GM23248 (cell line): ENCODE measurements around the gene IFNL2. TPM values are rescaled to one million over a fixed set of nuclear protein-coding genes. Genes with fewer than 3 reads are reported as not detected.

Source experiments
- DNase-seq: peaks from one replicate; pipeline ENCODE4 v3.0.0-alpha.2; 2015
- H2AFZ ChIP-seq: fragments of 200-600 bp; sonication (generic); 2 replicates; pipeline ENCODE4 v1.6.1; 2016; ENCODE audit warnings: antibody characterized with exemption
- H3F3A ChIP-seq: fragments of 200-600 bp; sonication (generic); 2 replicates; pipeline ENCODE4 v1.6.1; 2016; ENCODE audit warnings: mild to moderate bottlenecking, antibody characterized with exemption, mixed run types; ENCODE audit not compliant: insufficient read depth
- H3K27ac ChIP-seq: fragments of 200-600 bp; sonication (generic); 2 replicates; pipeline ENCODE4 v1.5.1; 2016; ENCODE audit warnings: mild to moderate bottlenecking
- H3K27me3 ChIP-seq: fragments of 200-600 bp; sonication (generic); replicated peaks from 2 replicates; pipeline ENCODE4 v1.6.1; 2016; ENCODE audit warnings: mild to moderate bottlenecking; ENCODE audit not compliant: insufficient read depth
- H3K36me3 ChIP-seq: fragments of 200-600 bp; sonication (generic); 2 replicates; pipeline ENCODE4 v1.6.1; 2016; ENCODE audit warnings: low read depth, mild to moderate bottlenecking
- H3K4me1 ChIP-seq: fragments of 200-600 bp; sonication (generic); 2 replicates; pipeline ENCODE4 v1.6.1; 2016; ENCODE audit warnings: mild to moderate bottlenecking; ENCODE audit not compliant: insufficient read depth
- H3K4me2 ChIP-seq: fragments of 200-600 bp; sonication (generic); one replicate; pipeline ENCODE4 v1.6.1; 2016; ENCODE audit warnings: mild to moderate bottlenecking; ENCODE audit not compliant: unreplicated experiment
- H3K4me3 ChIP-seq: fragments of 200-600 bp; sonication (generic); 2 replicates; pipeline ENCODE4 v1.5.1; 2016; ENCODE audit warnings: mild to moderate bottlenecking
- H3K79me2 ChIP-seq: fragments of 200-600 bp; sonication (generic); 2 replicates; pipeline ENCODE4 v1.6.1; 2016; ENCODE audit warnings: mild to moderate bottlenecking; ENCODE audit not compliant: insufficient read depth
- H3K9ac ChIP-seq: fragments of 200-600 bp; sonication (generic); 2 replicates; pipeline ENCODE4 v1.6.1; 2016; ENCODE audit warnings: mild to moderate bottlenecking
- H3K9me2 ChIP-seq: fragments of 200-600 bp; sonication (generic); 2 replicates; pipeline ENCODE4 v1.6.1; 2016; ENCODE audit warnings: mixed run types, mild to moderate bottlenecking, moderate library complexity; ENCODE audit not compliant: insufficient read depth
- H3K9me3 ChIP-seq: fragments of 200-600 bp; sonication (generic); one replicate; pipeline ENCODE4 v1.6.1; 2017; ENCODE audit warnings: low read depth
- H4K20me1 ChIP-seq: fragments of 200-600 bp; sonication (generic); 2 replicates; pipeline ENCODE4 v1.6.0; 2016; ENCODE audit not compliant: insufficient read depth
- EZH2 ChIP-seq: fragments of 200-600 bp; sonication (generic); IDR thresholded peaks from 2 replicates; pipeline ENCODE4 v1.6.1; 2018; ENCODE audit warnings: antibody characterized with exemption, mild to moderate bottlenecking; ENCODE audit not compliant: insufficient read depth, poor library complexity, severe bottlenecking
- EZH2phosphoT487 ChIP-seq: fragments of 200-600 bp; sonication (generic); IDR thresholded peaks from 2 replicates; pipeline ENCODE4 v1.6.1; 2018; ENCODE audit warnings: antibody characterized with exemption, moderate library complexity, mild to moderate bottlenecking, low read depth; ENCODE audit not compliant: insufficient read depth
- WGBS, 2 experiments: methylation state at CpG; one replicate each; pipeline ENCODE4 v1.1.6; 2015 to 2017; ENCODE audit warnings: low lambda C conversion rate in 2 of 2, low coverage in 1 of 2; ENCODE audit errors: missing lambda C conversion rate in 2 of 2; 5-methylcytosine and 5-hydroxymethylcytosine counted together
- in situ Hi-C: fragments of 300-500 bp; cut with MboI; formaldehyde crosslinking; loops from 2 replicates; pipeline ENCODE4 v1.15.0; 2020
- polyA plus RNA-seq: library from polyadenylated mRNA; unstranded; fragments of >200 nt; fragmentation: Nextera tagmentation; extraction: Ambion mirVana; gene quantifications from 2 replicates; pipeline ENCODE4 v1.2.1, GENCODE V29; 2016
- total RNA-seq: library from RNA; depleted of rRNA; stranded (reverse); fragments of >200 nt; shearing (Covaris generic); gene quantifications from 2 replicates; pipeline ENCODE4 v1.2.3, GENCODE V29; 2014

Gene IFNL2
- total and polyA plus RNA-seq, 2 experiments from 2014 or later, result not detected

GRCh38 chr19:39301021-39301420 lies 32.8 kb downstream of the IFNL2 start:
- no peaks in the 10 kb centered on the region for H3F3A ChIP-seq
- no peak for DNase-seq
- H3K9me3 ChIP-seq, result no peaks in the 10 kb centered on the region
- 60 to 65% methylated on average over 4 of the region's 4 CpGs for WGBS, 2 experiments
- H3K79me2 ChIP-seq, result no peaks in the 10 kb centered on the region
- in situ Hi-C loops, result no loop called here
- TF ChIP-seq EZH2 (no peak), EZH2phosphoT487 (no peak)
- no peaks in the 10 kb centered on the region for H3K36me3 ChIP-seq
- no peak overlapping the region for H3K4me3 ChIP-seq
- no peak overlapping the region for H3K9ac ChIP-seq
- no peak overlapping the region for H3K4me2 ChIP-seq
- H3K4me1 ChIP-seq, result no peaks in the 10 kb centered on the region
- no peak overlapping the region for H2AFZ ChIP-seq
- H3K27me3 ChIP-seq, result peaks cover 51% of the 10 kb centered on the region
- H3K27ac ChIP-seq, result no peak overlapping the region
- no peaks in the 10 kb centered on the region for H3K9me2 ChIP-seq
- no peaks in the 10 kb centered on the region for H4K20me1 ChIP-seq

GRCh38 chr19:39301562-39301961 lies 33.4 kb downstream of the IFNL2 start:
- Histone ChIP-seq H3K9me3 (no peaks in the 10 kb centered on the region), H2AFZ (no peak overlapping the region), H4K20me1 (no peaks in the 10 kb centered on the region), H3K27me3 (peaks cover 57% of the 10 kb centered on the region), H3K4me3 (no peak overlapping the region), H3K79me2 (no peaks in the 10 kb centered on the region), H3F3A (no peaks in the 10 kb centered on the region), H3K4me2 (no peak overlapping the region), H3K4me1 (no peaks in the 10 kb centered on the region), H3K9ac (no peak overlapping the region), H3K27ac (no peak overlapping the region), H3K36me3 (no peaks in the 10 kb centered on the region), H3K9me2 (no peaks in the 10 kb centered on the region)
- TF ChIP-seq EZH2phosphoT487, result no peak
- TF ChIP-seq EZH2, result no peak
- no peak for DNase-seq
- in situ Hi-C loops, result no loop called here
- 41 to 49% methylated on average over 3 of the region's 3 CpGs for WGBS, 2 experiments

DNA sequence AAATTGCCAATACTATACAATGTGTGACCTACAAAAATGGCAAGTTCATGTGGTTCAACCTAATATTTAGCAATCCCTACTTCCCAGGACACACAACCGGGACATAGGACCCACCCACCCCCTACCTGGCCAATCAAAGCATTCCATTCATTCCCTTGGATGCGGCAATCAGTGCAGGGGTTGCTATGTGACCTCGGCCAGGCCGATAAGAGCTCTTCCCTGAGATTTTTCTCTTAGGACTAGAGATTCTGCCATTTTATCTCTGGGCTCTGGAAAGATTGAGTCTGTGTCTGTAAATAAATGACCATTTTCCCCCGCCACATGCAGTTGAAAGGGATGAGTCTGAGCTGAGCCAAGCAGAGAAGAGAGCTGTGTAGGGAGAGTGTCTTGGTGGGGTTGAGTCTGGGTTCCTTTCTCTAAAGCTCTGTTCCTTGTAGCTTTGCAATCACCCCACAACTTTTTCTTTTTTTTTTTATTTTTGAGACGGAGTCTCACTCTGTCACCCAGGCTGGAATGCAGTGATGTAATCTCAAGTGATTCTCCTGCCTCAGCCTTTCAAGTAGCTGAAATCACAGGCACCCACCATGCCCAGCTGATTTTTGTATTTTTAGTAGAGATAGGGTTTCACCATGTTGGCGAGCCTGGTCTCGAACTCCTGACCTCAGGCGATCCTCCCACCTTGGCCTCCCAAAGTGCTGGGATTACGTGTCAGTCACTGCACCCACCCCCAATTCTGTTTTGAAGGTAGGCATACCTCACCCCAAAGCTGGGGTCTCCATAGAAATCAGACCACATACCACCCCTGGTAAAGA lies 35.4 kb downstream of the IFNL2 start:
- Histone ChIP-seq H3K4me1 (no peaks in the 10 kb centered on the region), H3K27me3 (peaks cover 76% of the 10 kb centered on the region), H3K9me2 (no peaks in the 10 kb centered on the region), H2AFZ (no peak overlapping the region), H3K4me2 (no peak overlapping the region), H3K79me2 (no peaks in the 10 kb centered on the region), H3K9ac (no peak overlapping the region), H3K36me3 (no peaks in the 10 kb centered on the region), H3F3A (no peaks in the 10 kb centered on the region), H4K20me1 (no peaks in the 10 kb centered on the region), H3K27ac (no peak overlapping the region), H3K4me3 (no peak overlapping the region), H3K9me3 (no peaks in the 10 kb centered on the region)
- 23 to 27% methylated on average over 10 of the region's 10 CpGs for WGBS, 2 experiments
- TF ChIP-seq EZH2 (no peak), EZH2phosphoT487 (no peak)
- in situ Hi-C loops, result no loop called here
- DNase-seq, result no peak

- peaks cover 77% of the 10 kb centered on the region for H3K27me3 ChIP-seq
- in situ Hi-C loops, result no loop called here
- no peak overlapping the region for H3K9ac ChIP-seq
- H2AFZ ChIP-seq, result no peak overlapping the region
- no peak overlapping the region for H3K4me2 ChIP-seq
- no peak overlapping the region for H3K27ac ChIP-seq
- no peaks in the 10 kb centered on the region for H3F3A ChIP-seq
- no peak overlapping the region for H3K4me3 ChIP-seq
- H3K9me2 ChIP-seq, result no peaks in the 10 kb centered on the region
- no peaks in the 10 kb centered on the region for H3K36me3 ChIP-seq
- H3K79me2 ChIP-seq, result no peaks in the 10 kb centered on the region
- no peaks in the 10 kb centered on the region for H3K4me1 ChIP-seq
- no peak for TF ChIP-seq EZH2phosphoT487
- TF ChIP-seq EZH2, result no peak
- no peak for DNase-seq
- H4K20me1 ChIP-seq, result no peaks in the 10 kb centered on the region
- no peaks in the 10 kb centered on the region for H3K9me3 ChIP-seq
Measured at GRCh38 chr19:39304185-39304513, 36.0 kb downstream of the IFNL2 start.
